HepG2 (cell line): ENCODE measurements around the gene POU3F1. TPM values are rescaled to one million over a fixed set of nuclear protein-coding genes. Genes with fewer than 3 reads are reported as not detected.

ENCODE experiments used
- BCL6 ChIP-seq: IDR thresholded peaks from 2 replicates; pipeline ENCODE4 v1.6.1; 2016; ENCODE audit warnings: missing genetic modification reagents, missing compliant biosample characterization
- HNRNPLL ChIP-seq: fragments of 200-400 bp; formaldehyde crosslinking; IDR thresholded peaks from 2 replicates; pipeline ENCODE4 v1.6.1; 2017; ENCODE audit warnings: mild to moderate bottlenecking, low read depth, low read length; ENCODE audit not compliant: poor library complexity, severe bottlenecking
- HOXA3 ChIP-seq: sonication (generic); formaldehyde crosslinking; IDR thresholded peaks from 2 replicates; pipeline ENCODE4 v1.5.0; 2020; ENCODE audit warnings: missing genetic modification reagents
- HOXA9 ChIP-seq: sonication (generic); formaldehyde crosslinking; IDR thresholded peaks from 2 replicates; pipeline ENCODE4 v1.8.1; 2022; ENCODE audit warnings: missing genetic modification reagents, mild to moderate bottlenecking, moderate library complexity, borderline replicate concordance
- HOXD1 ChIP-seq: sonication (generic); formaldehyde crosslinking; IDR thresholded peaks from 2 replicates; pipeline ENCODE4 v1.5.0; 2020; ENCODE audit warnings: missing genetic modification reagents
- IRX3 ChIP-seq: sonication (generic); formaldehyde crosslinking; IDR thresholded peaks from 2 replicates; pipeline ENCODE4 v1.8.1; 2023; ENCODE audit warnings: mild to moderate bottlenecking, low read depth, missing genetic modification reagents, borderline replicate concordance
- NFYB ChIP-seq: sonication (generic); formaldehyde crosslinking; IDR thresholded peaks from 2 replicates; pipeline ENCODE4 v1.4.0; 2020; ENCODE audit warnings: missing genetic modification reagents
- SAFB2 ChIP-seq: sonication (generic); formaldehyde crosslinking; IDR thresholded peaks from 2 replicates; pipeline ENCODE4 v1.5.1; 2020; ENCODE audit warnings: missing genetic modification reagents, low read depth, mild to moderate bottlenecking, borderline replicate concordance
- TMF1 ChIP-seq: sonication (generic); formaldehyde crosslinking; IDR thresholded peaks from 2 replicates; pipeline ENCODE4 v1.8.1; 2022; ENCODE audit warnings: low read depth, missing genetic modification reagents
- TP53 ChIP-seq: sonication (generic); formaldehyde crosslinking; conservative IDR thresholded peaks from 2 replicates; pipeline ENCODE4 v1.4.0; 2020; ENCODE audit warnings: missing genetic modification reagents
- ZNF850 ChIP-seq: sonication (generic); formaldehyde crosslinking; conservative IDR thresholded peaks from 2 replicates; pipeline ENCODE4 v1.9.0; 2021; ENCODE audit warnings: mild to moderate bottlenecking, missing genetic modification reagents
- polyA plus RNA-seq, 8 experiments: library from polyadenylated mRNA; depleted of rRNA in 3 of 8; stranded (reverse) in 7 of 8; unstranded in 1 of 8; fragments of >200 nt; fragmentation: Illumina TruSeq in 4 of 8; extraction: Trizol in 4 of 8; gene quantifications; 2 replicates each; pipeline versions ENCODE4 v1.2.1 to v1.2.3, GENCODE V29; 2011 to 2016; ENCODE audit warnings: low read depth in 4 of 8, missing spikeins in 1 of 8, mixed read lengths in 1 of 8; ENCODE audit not compliant: insufficient read depth in 1 of 8
- total RNA-seq, 5 experiments: library from RNA; depleted of rRNA; stranded (reverse); fragments of >200 nt; fragmentation: Illumina TruSeq; extraction: Trizol; gene quantifications; 2 replicates each; pipeline ENCODE4 v1.2.3, GENCODE V29; 2016; ENCODE audit warnings: low read depth in 1 of 5
- TF ChIP-seq, protein P1 (sequence below): sonication (generic); formaldehyde crosslinking; IDR thresholded peaks from 2 replicates; pipeline ENCODE4 v1.4.0; 2020; ENCODE audit warnings: mild to moderate bottlenecking, missing genetic modification reagents
- TF ChIP-seq, protein P2 (sequence below): IDR thresholded peaks from 2 replicates; pipeline ENCODE4 v1.6.1; 2016; ENCODE audit warnings: mild to moderate bottlenecking, missing biosample characterization, missing genetic modification reagents

POU3F1 gene
- total and polyA plus RNA-seq, 2 of the 13 experiments (the other 11 are each of a cell fraction or from before 2014, with no cell fraction given): not detected

DNA sequence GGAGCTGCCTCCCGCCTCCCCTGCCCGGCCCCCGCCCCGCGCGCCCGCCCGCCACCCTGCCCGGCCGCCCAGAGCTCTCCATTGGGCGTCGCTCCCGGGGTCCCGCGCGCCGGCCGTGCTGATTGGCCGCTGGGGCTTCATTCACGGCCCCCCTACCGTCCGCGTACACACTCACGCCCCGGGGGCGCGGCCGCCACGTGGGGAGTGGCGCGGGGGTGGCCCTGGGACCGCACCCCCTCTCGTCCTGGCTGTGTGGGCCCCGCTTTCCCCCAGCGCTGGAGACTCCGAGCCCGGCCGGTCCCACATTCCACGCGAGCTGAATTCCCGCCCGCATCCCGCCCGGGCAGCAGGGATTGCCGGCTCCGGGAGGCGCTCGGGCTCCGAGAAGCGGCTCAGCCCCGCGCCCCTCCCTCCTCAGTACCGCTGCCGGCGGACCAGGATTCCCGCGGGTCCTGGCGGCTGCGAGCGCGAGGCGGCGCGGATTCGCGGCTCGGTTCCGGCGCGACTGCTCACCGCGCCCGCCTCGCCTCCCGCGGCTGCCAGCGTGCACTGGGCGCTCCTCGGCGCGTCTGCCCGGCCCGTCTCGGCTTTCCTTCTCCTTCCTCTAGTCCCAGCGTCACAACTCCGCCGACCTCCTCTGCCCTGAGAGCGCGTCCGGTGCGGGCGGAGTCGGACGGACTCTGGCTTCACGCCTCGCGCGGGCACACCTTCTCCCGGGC, 450 bp upstream of the POU3F1 start (continued):
- TF ChIP-seq IRX3 (CRISPR knock-in tag): 0 out of 2 replicates have a peak, but pooled peaks have one; percentile 20
- TF ChIP-seq HNRNPLL: peak; percentile 29
- no peak for TF ChIP-seq TP53 (CRISPR knock-in tag)
- TF ChIP-seq SAFB2 (CRISPR knock-in tag): no peak
- TF ChIP-seq HOXD1 (CRISPR knock-in tag): no peak
- peak; percentile 82 for TF ChIP-seq NFYB (CRISPR knock-in tag)
- 0 out of 2 replicates have a peak, but pooled peaks have one; percentile 45 for TF ChIP-seq ZNF850
- 0 out of 2 replicates have a peak, but pooled peaks have one; percentile 13 for TF ChIP-seq BCL6 (CRISPR knock-in tag)
- TF ChIP-seq, protein P1, sequence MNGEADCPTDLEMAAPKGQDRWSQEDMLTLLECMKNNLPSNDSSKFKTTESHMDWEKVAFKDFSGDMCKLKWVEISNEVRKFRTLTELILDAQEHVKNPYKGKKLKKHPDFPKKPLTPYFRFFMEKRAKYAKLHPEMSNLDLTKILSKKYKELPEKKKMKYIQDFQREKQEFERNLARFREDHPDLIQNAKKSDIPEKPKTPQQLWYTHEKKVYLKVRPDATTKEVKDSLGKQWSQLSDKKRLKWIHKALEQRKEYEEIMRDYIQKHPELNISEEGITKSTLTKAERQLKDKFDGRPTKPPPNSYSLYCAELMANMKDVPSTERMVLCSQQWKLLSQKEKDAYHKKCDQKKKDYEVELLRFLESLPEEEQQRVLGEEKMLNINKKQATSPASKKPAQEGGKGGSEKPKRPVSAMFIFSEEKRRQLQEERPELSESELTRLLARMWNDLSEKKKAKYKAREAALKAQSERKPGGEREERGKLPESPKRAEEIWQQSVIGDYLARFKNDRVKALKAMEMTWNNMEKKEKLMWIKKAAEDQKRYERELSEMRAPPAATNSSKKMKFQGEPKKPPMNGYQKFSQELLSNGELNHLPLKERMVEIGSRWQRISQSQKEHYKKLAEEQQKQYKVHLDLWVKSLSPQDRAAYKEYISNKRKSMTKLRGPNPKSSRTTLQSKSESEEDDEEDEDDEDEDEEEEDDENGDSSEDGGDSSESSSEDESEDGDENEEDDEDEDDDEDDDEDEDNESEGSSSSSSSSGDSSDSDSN (CRISPR knock-in tag): peak; percentile 60; the same call in 1 of the 2 replicates
- TF ChIP-seq TMF1 (CRISPR knock-in tag): peak; percentile 24; the same call in 1 of the 2 replicates
- 0 out of 2 replicates have a peak, but pooled peaks have one; percentile 12 for TF ChIP-seq HOXA3
- no peak for TF ChIP-seq HOXA9 (CRISPR knock-in tag)
- TF ChIP-seq, protein P2, sequence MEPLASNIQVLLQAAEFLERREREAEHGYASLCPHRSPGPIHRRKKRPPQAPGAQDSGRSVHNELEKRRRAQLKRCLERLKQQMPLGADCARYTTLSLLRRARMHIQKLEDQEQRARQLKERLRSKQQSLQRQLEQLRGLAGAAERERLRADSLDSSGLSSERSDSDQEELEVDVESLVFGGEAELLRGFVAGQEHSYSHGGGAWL (CRISPR knock-in tag): peak; percentile 65; the same call in 1 of the 2 replicates
